ENCODE data around the gene CBX4.

DNA sequence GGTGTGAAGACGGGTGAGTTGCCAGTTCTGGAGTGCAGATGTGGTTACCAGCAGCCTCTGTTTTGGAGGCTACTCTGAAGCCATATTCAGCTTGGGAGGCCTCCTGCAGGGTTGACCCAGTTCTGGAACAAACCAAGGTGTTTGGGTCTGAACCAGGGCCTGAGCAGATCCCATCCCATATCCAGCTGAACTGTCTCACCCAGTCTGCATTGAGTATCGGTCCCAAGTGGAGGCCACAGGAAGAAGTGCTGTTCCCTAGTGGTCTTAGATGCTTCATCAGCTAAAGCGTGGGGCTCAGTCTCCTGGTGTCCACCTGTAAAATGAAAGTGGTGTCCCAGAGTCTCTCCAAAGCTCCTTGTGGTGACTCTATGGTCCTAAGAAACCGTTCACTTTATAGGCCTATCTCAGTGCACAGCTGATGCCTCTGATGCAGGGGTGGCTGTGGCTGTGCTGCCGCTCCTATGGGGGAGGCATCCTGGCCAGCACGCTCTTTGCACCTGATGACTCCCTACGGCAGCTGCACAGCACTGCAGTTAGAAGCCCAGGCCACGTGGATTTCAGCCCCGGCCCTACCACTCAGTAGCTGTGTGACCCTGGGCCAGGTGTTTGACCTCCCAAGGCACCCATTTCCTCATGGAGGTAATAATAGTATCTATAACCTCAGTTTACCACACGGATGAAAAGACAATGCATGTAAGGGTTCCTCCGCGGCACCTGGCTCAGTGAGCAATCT, 21.0 kb downstream of the CBX4 start:
- TF ChIP-seq, protein P1, sequence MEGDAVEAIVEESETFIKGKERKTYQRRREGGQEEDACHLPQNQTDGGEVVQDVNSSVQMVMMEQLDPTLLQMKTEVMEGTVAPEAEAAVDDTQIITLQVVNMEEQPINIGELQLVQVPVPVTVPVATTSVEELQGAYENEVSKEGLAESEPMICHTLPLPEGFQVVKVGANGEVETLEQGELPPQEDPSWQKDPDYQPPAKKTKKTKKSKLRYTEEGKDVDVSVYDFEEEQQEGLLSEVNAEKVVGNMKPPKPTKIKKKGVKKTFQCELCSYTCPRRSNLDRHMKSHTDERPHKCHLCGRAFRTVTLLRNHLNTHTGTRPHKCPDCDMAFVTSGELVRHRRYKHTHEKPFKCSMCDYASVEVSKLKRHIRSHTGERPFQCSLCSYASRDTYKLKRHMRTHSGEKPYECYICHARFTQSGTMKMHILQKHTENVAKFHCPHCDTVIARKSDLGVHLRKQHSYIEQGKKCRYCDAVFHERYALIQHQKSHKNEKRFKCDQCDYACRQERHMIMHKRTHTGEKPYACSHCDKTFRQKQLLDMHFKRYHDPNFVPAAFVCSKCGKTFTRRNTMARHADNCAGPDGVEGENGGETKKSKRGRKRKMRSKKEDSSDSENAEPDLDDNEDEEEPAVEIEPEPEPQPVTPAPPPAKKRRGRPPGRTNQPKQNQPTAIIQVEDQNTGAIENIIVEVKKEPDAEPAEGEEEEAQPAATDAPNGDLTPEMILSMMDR (IDR thresholded peaks at IDR 0.05), result no peak
- no peak for TF ChIP-seq ZFX (IDR thresholded peaks at IDR 0.05; ENCODE audit: borderline replicate concordance)

Data from 22Rv1 (cell line).